HS-27A (cell line): Measurements from ENCODE around the gene REEP5.
"Not testable (repeated sequence)": the region's sequence is repeated elsewhere in the genome, so short reads cannot be mapped to it uniquely, and the experiment has no call there.

Source experiments
- DNase-seq: peaks from one replicate; pipeline ENCODE4 v3.0.0-alpha.2; 2012; ENCODE audit warnings: low read depth, missing footprints

REEP5 gene

GRCh38 chr5:112921833-112922817 is at the start of gene REEP5:
REEP5 (minus strand) TSS chr5:112922227; CDS start chr5:112922190, 37 bp downstream.
- peak; percentile 19 for DNase-seq

DNA sequence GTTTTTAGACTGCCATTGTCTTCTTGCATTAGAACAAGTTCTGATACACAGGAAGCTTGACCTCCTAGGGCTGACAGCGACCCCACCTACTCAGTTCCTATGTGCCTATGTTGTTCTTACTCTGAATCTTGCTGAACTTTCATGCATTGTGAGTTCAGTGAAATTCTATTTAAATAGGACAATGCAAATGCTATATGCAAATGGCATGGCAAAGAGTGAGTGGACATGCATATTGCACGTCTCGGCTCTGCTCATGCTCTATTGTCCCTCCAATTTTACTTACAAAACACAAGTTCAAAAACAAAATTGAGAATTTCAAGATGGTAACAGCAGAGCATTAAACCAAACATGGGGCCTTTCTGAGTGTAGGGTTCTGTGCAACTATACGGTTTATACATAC is 49.2 kb upstream of the REEP5 start:
- DNase-seq, result no peak

GRCh38 chr5:112968411-112969106 is 46.5 kb upstream of the REEP5 start:
- no peak for DNase-seq

DNA sequence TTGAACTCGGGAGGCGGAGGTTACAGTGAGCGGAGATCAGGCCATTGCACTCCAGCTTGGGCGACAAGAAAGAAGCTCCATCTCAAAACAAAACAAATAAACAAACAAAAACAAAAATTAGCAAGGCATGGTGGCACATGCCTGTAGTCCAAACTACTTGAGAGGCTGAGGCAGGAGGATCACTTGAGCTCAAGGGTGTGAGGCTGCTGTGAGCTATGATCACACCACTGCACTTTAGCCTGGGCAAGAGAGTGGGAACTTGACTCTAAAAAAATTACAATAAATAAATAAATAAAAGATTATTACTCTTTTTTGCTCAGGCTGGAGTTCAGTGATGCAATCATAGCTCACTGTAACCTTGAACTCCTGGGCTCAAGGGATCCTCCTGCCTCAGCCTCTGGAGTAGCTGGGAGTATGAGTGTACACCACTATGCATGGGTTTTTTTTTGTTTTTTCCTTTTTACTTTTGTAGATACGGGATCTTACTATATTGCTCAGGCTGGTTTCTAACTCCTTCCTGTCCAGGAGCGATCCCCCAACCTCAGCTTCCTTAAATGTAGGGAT is 45.6 kb upstream of the REEP5 start:
- DNase-seq, result no peak

- DNase-seq, result no peak
These were observed 43.8 kb upstream of the REEP5 start for GRCh38 chr5:112965733-112966306.

DNA sequence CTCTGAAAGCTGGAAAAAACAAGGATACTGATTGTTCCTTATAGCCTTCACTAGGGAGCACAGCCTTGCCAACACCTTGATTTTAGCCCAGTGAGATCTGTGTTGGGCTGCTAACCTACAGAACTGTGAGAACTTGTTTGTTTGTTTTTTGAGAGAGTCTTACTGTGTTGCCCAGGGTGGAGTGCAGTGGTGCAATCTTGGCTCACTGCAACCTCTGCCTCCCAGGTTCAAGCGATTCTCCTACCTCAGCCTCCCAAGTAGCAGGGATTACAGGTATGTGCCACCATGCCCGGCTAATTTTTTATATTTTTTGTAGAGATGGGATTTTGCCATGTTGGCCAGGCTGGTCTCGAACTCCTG is 41.3 kb upstream of the REEP5 start:
- not testable (repeated sequence) for DNase-seq

- no peak for DNase-seq
These were observed 39.0 kb upstream of the REEP5 start for GRCh38 chr5:112960863-112961504.

DNA sequence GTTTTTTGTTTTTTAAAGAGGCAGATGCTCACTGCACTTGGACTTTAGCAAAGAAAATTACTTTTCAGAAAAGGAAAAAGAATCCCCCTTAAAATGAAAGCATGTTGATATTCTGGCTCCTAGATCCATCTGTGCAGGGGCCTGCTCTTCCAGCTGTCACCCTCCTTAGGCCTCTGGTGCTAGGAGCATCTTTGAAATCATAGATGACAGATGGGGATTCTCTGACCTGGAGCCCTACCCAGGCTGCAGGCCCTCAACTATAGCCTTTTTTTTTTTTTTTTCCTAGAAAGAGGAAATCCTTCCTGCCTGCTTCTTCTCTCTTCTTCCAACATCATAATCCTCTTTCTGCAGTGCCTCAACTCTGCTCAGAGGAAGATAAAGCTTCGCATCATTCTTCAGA is 38.3 kb upstream of the REEP5 start:
- no peak for DNase-seq

DNA sequence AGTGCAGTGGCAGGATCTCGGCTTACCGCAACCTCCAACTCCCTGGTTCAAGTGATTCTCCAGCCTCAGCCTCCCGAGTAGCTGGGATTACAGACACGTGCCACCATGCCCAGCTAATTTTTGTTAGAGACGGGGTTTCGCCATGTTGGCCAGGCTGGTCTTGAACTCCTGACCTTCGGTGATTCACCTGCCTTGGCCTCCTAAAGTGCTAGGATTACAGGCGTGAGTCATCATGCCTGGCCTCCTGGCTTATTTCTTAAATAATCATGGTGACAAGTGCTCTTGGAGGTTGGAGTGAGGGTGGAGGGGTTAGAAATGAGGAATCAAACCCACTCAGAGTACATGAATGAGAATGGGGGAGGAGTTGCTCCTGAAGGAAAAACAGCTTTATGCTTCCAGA is 37.8 kb upstream of the REEP5 start:
- not testable (repeated sequence) for DNase-seq

DNA sequence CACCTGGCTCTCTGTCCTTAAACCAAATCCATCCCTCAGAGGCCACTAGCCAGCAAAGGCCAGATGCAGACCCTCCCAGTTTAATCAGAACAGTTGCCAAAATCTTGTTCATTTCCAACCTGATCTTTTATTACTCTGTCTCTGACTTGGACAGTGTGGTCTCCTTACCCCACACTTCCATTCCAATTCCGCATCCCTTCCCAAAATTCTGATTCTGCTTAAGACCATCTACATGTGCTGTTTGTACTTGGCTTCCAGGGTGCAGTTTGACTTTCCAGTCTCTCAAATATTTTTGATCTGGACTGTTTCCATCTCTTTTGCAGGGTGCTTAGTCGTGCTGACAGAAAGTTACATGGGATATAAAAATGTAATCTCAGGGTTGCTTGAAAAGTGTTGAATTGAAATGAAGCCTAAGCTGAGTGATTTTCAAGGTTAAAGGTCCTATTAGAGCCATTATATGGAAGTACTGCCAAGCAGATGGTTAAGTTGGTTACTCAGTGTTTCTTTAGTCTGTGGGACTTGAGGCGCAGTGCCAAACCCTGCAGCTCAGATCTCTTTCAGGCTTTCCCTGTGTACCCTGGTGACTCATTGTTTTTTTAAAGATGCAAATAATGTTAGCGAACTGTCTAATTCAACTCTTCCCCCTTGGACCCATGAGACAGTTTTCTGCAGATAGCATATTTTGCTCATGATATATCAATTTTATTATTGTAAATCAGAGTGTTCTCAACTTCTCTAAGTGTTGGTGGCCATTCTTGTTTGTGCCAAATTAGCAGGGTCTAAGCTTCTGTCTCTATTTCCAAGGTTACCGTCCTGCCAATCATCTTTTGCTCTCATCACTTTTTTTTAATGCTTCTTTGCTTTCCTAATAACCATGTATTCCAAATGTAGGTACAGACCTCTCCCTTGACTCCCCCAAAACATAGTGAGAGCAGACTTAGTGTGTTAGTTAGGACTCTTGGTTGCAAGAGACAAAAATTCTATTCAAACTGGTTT is 36.4 kb upstream of the REEP5 start:
- peak; percentile 75 for DNase-seq

GRCh38 chr5:112957036-112957808 is 35.2 kb upstream of the REEP5 start:
- DNase-seq, result no peak

- no peak for DNase-seq
These were observed 34.6 kb upstream of the REEP5 start for GRCh38 chr5:112956606-112957005.

DNA sequence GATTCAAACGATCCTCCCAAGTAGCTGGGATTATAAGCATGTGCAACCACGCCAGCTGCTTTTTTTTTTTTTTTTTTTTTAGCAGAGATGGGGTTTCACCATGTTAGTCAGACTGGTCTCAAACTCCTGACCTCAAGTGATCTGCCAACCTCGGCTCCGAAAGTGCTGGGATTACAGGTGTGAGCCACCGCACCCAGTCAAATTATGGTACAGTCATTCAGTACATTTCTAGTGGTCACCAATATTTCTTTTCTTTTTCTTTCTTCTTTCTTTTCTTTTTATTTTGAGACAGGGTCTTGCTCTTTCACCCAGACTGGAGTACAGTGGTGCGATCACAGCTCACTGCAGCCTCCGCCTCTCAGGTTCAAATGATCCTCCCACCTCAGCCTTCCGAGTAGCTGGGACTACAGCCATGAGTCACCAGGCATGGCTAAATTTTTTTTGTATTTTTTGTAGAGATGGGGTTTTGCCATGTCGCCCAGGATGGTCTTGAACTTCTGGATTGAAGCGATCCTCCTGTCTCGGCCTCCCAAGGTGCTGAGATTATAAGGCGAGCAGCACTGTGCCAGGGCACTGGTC is 29.2 kb upstream of the REEP5 start:
- DNase-seq, result no peak

- DNase-seq, result no peak
These were observed 26.4 kb upstream of the REEP5 start for GRCh38 chr5:112948458-112948857.

- no peak for DNase-seq
These were observed 18.6 kb upstream of the REEP5 start for GRCh38 chr5:112940670-112941069.

DNA sequence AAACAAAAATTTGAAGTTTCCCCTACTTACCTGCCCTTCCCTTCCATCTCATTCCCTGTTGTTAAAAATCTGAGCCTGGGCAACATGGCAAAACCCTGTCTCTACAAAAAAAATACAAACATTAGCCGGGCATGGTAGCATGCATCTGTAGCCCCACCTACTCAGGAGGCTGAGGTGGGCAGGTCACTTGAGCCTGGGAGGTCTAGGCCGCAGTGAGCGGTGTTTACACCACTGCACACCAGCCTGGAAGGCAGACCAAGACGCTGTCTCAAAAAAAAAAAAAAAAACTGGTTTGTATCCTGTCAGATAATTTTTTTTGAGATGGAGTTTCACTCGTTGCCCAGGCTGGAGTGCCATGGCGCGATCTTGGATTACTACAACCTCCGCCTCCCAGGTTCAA is 16.3 kb upstream of the REEP5 start:
- no peak for DNase-seq

DNA sequence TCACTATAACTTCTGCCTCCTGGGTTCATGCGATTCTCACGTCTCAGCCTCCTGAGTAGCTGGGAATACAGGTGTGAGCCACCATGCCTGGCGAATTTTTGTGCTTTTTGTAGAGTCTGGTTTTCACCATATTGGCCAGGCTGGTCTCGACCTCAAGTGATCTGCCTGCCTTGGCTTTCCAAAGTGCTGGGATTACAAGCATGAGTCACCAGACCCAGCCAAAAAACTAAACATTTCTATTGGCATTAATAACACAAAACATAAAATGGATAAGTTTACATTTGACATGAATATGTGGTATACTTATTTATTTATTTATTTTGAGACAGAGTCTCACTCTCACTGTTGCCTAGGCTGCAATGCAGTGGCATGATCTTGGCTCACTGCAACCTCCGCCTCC is 13.6 kb upstream of the REEP5 start:
- no peak for DNase-seq

- no peak for DNase-seq
These were observed 12.3 kb upstream of the REEP5 start for GRCh38 chr5:112934366-112934663.

GRCh38 chr5:112933651-112934365 is 11.8 kb upstream of the REEP5 start:
- no peak for DNase-seq
